T-cell (primary cell): ENCODE measurements around the gene GMPR. TPM values are rescaled to one million over a fixed set of nuclear protein-coding genes. Genes with fewer than 3 reads are reported as not detected.

Experiments
- ATAC-seq, 4 experiments: fragments of 200-7000 bp in 3 of 4; fragments of 150-1000 bp in 1 of 4; cut with Tn5 transposase; replicated peaks in 1 of 4; 1 replicate in 3 of 4; 2 replicates in 1 of 4; pipeline ENCODE4 v1.10.0; 2021; ENCODE audit warnings: moderate library complexity in 3 of 4, mild to moderate bottlenecking in 2 of 4, moderate number of reproducible peaks in 1 of 4
- CTCF ChIA-PET, 2 donors: fragments of 300-600 bp; sonication (Branson Sonifier 250); formaldehyde crosslinking; loops; one replicate each; lab custom pipeline; 2022; ENCODE audit warnings: antibody characterized with exemption in 2 of 2; lab: Charles Lee
- POLR2A ChIA-PET, 2 donors: fragments of 300-600 bp; sonication (Branson Sonifier 250); formaldehyde crosslinking; loops; one replicate each; lab custom pipeline; 2022; ENCODE audit warnings: antibody characterized with exemption in 2 of 2; lab: Charles Lee
- DNase-seq, 35 experiments: peaks; one replicate each; pipeline versions ENCODE4 v3.0.0 to v3.0.0-alpha.2; 2013 to 2023
- H3K27ac ChIP-seq: one replicate; pipeline ENCODE4 v1.5.1; 2013; ENCODE audit warnings: low read length
- H3K27me3 ChIP-seq, 2 experiments: replicated peaks in 1 of 2; 1 replicate in 1 of 2; 2 replicates in 1 of 2; pipeline versions ENCODE4 v1.6.1 to v1.7.0; 2013; ENCODE audit warnings: low read length in 1 of 2, mixed read lengths in 1 of 2; ENCODE audit not compliant: control insufficient read depth in 2 of 2, insufficient read depth in 2 of 2; ENCODE audit errors: extremely low read depth in 1 of 2
- H3K36me3 ChIP-seq, 2 donors: 1 replicate in 1 of 2; 2 replicates in 1 of 2; pipeline versions ENCODE4 v1.6.1 to v1.7.0; 2013; ENCODE audit warnings: low read length in 1 of 2; ENCODE audit not compliant: control insufficient read depth in 2 of 2, insufficient read depth in 1 of 2; ENCODE audit errors: extremely low read depth in 1 of 2
- H3K4me1 ChIP-seq, 2 experiments: 1 replicate in 1 of 2; 2 replicates in 1 of 2; pipeline versions ENCODE4 v1.6.1 to v1.7.0; 2013; ENCODE audit warnings: low read length in 2 of 2, mixed read lengths in 1 of 2; ENCODE audit not compliant: insufficient read depth in 2 of 2, control insufficient read depth in 1 of 2; ENCODE audit errors: extremely low read depth in 1 of 2
- H3K4me3 ChIP-seq, 2 donors: 1 replicate in 1 of 2; 2 replicates in 1 of 2; pipeline versions ENCODE4 v1.5.1 to v1.7.0; 2013; ENCODE audit warnings: mild to moderate bottlenecking in 2 of 2, low read length in 1 of 2, moderate library complexity in 1 of 2; ENCODE audit not compliant: control insufficient read depth in 1 of 2; ENCODE audit errors: extremely low read depth in 1 of 2
- H3K9me3 ChIP-seq: 2 replicates; pipeline ENCODE4 v1.7.0; 2013
- H3K27ac Mint-ChIP-seq, 2 donors: one replicate each; pipeline ENCODE4 v1.8.0; 2020 to 2021; ENCODE audit warnings: mild to moderate bottlenecking in 2 of 2, mixed read lengths in 2 of 2
- H3K27me3 Mint-ChIP-seq, 2 donors: one replicate each; pipeline ENCODE4 v1.8.0; 2021 to 2022; ENCODE audit warnings: mixed read lengths in 2 of 2
- H3K36me3 Mint-ChIP-seq: one replicate; pipeline ENCODE4 v1.8.0; 2021; ENCODE audit warnings: mixed read lengths
- H3K4me1 Mint-ChIP-seq, 3 donors: one replicate each; pipeline ENCODE4 v1.8.0; 2020 to 2022; ENCODE audit warnings: mixed read lengths in 3 of 3, mild to moderate bottlenecking in 1 of 3
- H3K4me3 Mint-ChIP-seq, 3 donors: one replicate each; pipeline ENCODE4 v1.8.0; 2020 to 2022; ENCODE audit warnings: mild to moderate bottlenecking in 3 of 3, mixed read lengths in 3 of 3, moderate library complexity in 3 of 3
- H3K9me3 Mint-ChIP-seq, 3 donors: one replicate each; pipeline ENCODE4 v1.8.0; 2020 to 2022; ENCODE audit warnings: mixed read lengths in 3 of 3
- WGBS: methylation state at CpG from one replicate; pipeline ENCODE4 v1.1.5; 2013; ENCODE audit warnings: missing lambda C conversion rate; ENCODE audit not compliant: insufficient coverage; 5-methylcytosine and 5-hydroxymethylcytosine counted together
- total RNA-seq, 35 experiments: library from RNA in 6 of 35; stranded (reverse) in 6 of 35; fragments of 120-200 nt in 1 of 35; gene quantifications; one replicate each; pipeline versions ENCODE4 v1.2.1 to v1.2.4 and lab custom pipeline; 2013 to 2026

Gene GMPR
- total RNA-seq, 5 donors from 2014 or later (not counting 1 experiment from before 2014, with no cell fraction given), result 0.26 to 1.4 (median 0.68) TPM

DNA sequence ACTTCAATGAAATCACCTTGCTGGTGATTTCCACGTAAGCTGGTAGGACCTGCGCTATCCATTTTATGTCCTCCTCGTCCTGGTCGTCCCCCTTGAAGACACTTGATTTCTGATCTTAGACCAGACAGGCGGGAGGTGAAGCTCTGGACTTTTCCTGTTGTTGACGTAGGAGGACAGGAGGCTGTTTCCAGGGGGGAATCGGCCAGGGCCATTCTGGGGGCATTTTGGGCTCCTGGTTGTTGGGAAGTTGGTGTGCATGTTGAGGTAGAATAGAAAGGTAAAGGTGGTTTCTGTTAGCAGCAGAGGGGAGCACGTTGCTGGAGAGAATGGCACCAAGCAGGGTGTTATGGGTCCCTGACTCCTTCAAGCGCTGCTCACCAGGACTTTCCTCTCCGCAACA, 56.0 kb downstream of the GMPR start:
- H3K27ac ChIP-seq, result no peak overlapping the region
- Mint-ChIP-seq H3K27me3 (no peaks in the 10 kb centered on the region), H3K36me3 (peaks cover 5% of the 10 kb centered on the region), H3K27ac (no peak overlapping the region), H3K4me3 (no peak overlapping the region), H3K9me3 (no peaks in the 10 kb centered on the region), H3K4me1 (no peaks in the 10 kb centered on the region)
- no peak overlapping the region for H3K4me3 ChIP-seq
- H3K27me3 ChIP-seq, result no peaks in the 10 kb centered on the region
- DNase-seq (no peak), ATAC-seq (no peak)
- peaks cover 0 to 3% of the 10 kb centered on the region in 2 donors for H3K36me3 ChIP-seq
- H3K4me1 ChIP-seq, result no peaks in the 10 kb centered on the region
- ChIA-PET CTCF (no interaction called here), POLR2A (no interaction called here)
- WGBS, result 86% methylated on average over 10 of the region's 10 CpGs
- H3K9me3 ChIP-seq, result no peaks in the 10 kb centered on the region

DNA sequence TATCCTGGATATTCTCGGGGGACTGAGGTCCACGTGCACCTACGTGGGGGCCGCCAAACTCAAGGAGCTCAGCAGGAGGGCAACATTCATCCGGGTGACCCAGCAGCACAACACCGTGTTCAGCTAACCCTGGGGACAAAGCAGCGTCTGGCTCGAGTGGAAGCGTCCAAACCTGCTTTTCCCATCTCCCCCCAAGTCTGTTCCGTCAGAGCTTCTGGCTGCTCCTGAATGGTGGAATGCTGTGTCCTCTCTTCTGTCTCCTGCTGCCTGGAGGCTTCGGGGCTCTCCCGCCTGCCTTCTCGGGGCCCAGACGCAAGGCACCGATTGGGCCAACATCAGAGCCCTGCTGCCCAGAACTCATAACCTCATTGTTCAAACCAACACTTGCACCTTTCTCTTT, 56.7 kb downstream of the GMPR start:
- CTCF ChIA-PET, result no interaction called here
- Histone ChIP-seq H3K9me3 (no peaks in the 10 kb centered on the region), H3K36me3 (peaks cover 3% of the 10 kb centered on the region in 2 donors), H3K4me3 (no peak overlapping the region), H3K27ac (no peak overlapping the region), H3K27me3 (no peaks in the 10 kb centered on the region), H3K4me1 (no peaks in the 10 kb centered on the region)
- no peaks in the 10 kb centered on the region for H3K27me3 Mint-ChIP-seq
- H3K36me3 Mint-ChIP-seq, result peaks cover 5% of the 10 kb centered on the region
- POLR2A ChIA-PET, result no interaction called here
- ATAC-seq (peak in 1 of 4 experiments; percentile 10), DNase-seq (no peak)
- no peaks in the 10 kb centered on the region for H3K4me1 Mint-ChIP-seq
- no peak overlapping the region for H3K4me3 Mint-ChIP-seq
- no peaks in the 10 kb centered on the region for H3K9me3 Mint-ChIP-seq
- no peak overlapping the region for H3K27ac Mint-ChIP-seq
- 83% methylated on average over 7 of the region's 15 CpGs for WGBS

DNA sequence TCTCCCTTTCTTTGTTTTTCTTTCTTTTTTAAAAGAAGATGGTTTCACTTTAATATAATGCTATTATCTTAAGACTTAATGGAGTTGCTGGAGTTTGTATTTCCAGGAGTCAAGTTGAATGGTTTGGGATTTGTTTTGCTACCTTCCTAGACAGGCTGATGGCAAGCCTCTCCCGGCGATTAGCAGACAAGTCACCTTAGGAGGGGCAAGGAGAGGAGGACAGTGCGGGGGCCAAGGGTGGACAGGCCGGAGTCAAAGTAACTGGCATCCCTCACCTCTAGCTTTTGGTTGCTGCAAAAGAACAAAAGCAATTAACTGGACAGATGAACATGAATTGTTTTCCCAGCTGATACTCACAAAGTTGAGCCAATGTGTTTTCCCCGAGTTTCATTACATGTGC, 57.1 kb downstream of the GMPR start:
- H3K27ac Mint-ChIP-seq, result no peak overlapping the region
- no peaks in the 10 kb centered on the region for H3K27me3 Mint-ChIP-seq
- ChIA-PET POLR2A (no interaction called here), CTCF (no interaction called here)
- H3K9me3 Mint-ChIP-seq, result no peaks in the 10 kb centered on the region
- H3K36me3 Mint-ChIP-seq, result peaks cover 5% of the 10 kb centered on the region
- no peak for DNase-seq
- H3K4me3 ChIP-seq, result no peak overlapping the region
- WGBS, result 100% methylated on average over 1 of the region's 5 CpGs
- no peaks in the 10 kb centered on the region for H3K4me1 Mint-ChIP-seq
- no peak overlapping the region for H3K27ac ChIP-seq
- H3K9me3 ChIP-seq, result no peaks in the 10 kb centered on the region
- H3K36me3 ChIP-seq, result peaks cover 3% of the 10 kb centered on the region in 2 donors
- H3K4me1 ChIP-seq, result no peaks in the 10 kb centered on the region
- H3K27me3 ChIP-seq, result no peaks in the 10 kb centered on the region
- no peak overlapping the region for H3K4me3 Mint-ChIP-seq
- no peak for ATAC-seq

DNA sequence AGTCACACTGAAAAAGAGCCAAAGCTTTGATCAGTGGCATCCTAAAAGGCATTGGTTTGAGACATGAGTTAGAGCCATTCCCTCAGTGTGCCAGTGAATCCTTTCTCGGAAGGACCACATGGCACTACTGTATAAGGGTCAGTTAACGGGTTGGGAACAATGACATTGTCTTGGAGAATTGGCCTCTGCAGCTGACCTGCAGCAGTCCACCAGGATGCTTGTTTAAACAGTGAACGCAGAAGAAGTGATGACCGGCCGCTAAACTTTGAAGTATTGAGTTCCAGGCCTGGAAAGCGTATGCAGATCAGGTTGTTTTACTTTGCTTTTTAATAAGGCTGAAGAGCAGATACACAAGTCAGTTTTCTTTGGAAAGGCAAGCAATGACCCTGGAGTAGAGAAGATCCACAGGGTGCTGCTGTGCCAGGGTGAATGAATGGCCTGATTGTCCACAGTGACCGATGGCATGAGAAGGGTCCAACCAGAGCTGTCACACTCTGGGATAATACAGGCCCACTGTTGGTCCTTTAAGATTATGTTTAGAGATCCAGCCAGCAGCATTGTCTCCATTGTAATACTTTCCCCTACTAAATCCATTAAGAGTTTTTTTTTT, 57.8 kb downstream of the GMPR start:
- WGBS, result 96% methylated on average over 5 of the region's 7 CpGs
- H3K4me3 Mint-ChIP-seq, result no peak overlapping the region
- CTCF ChIA-PET, result no interaction called here

DNA sequence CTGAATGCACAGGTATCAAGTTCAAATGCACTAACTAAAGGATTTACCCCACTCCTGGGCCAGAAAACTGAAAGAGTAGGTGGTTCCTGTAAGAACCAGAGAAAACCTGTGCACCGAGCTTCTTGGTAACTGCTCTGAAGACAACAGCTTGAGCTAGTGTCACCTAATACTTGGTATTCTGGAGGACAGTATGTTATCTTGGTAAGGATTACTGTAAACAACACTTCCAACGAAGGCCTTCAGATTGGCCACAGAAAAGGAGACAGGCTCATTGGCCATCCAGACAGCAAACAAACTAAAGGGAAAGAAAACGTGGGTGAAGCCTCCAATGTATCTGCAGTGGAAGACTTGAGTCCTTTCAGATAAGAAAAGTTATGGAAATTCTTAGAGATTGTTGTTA, 61.5 kb downstream of the GMPR start:
- Histone ChIP-seq H3K27me3 (no peaks in the 10 kb centered on the region), H3K4me1 (no peaks in the 10 kb centered on the region), H3K27ac (no peak overlapping the region), H3K4me3 (no peak overlapping the region), H3K36me3 (peaks cover 3 to 14% of the 10 kb centered on the region in 2 donors), H3K9me3 (no peaks in the 10 kb centered on the region)
- ATAC-seq (no peak), DNase-seq (no peak)
- H3K4me3 Mint-ChIP-seq, result no peak overlapping the region
- CTCF ChIA-PET, result no interaction called here
- H3K36me3 Mint-ChIP-seq, result peaks cover 25% of the 10 kb centered on the region
- no CpG with 5 or more reads among the region's 3 CpGs for WGBS
- H3K27me3 Mint-ChIP-seq, result no peaks in the 10 kb centered on the region
- no peak overlapping the region for H3K27ac Mint-ChIP-seq
- POLR2A ChIA-PET, result no interaction called here
- H3K4me1 Mint-ChIP-seq, result no peaks in the 10 kb centered on the region
- H3K9me3 Mint-ChIP-seq, result no peaks in the 10 kb centered on the region

More for the DNA sequence above, 57.8 kb downstream of the GMPR start:
- H3K27me3 Mint-ChIP-seq, result no peaks in the 10 kb centered on the region
- H3K36me3 ChIP-seq, result peaks cover 3% of the 10 kb centered on the region in 2 donors
- H3K27me3 ChIP-seq, result no peaks in the 10 kb centered on the region
- DNase-seq (no peak), ATAC-seq (no peak)
- peaks cover 7% of the 10 kb centered on the region for H3K36me3 Mint-ChIP-seq
- no peaks in the 10 kb centered on the region for H3K4me1 Mint-ChIP-seq
- H3K9me3 Mint-ChIP-seq, result no peaks in the 10 kb centered on the region
- H3K9me3 ChIP-seq, result no peaks in the 10 kb centered on the region
- H3K4me3 ChIP-seq, result no peak overlapping the region
- no peak overlapping the region for H3K27ac Mint-ChIP-seq
- POLR2A ChIA-PET, result interaction anchor here in 1 of 2 donors (0.7 kb wide), 1 partner anchor 19 kb away, joined by 10 read pairs; no protein-coding TSS in a partner anchor
- no peak overlapping the region for H3K27ac ChIP-seq
- no peaks in the 10 kb centered on the region for H3K4me1 ChIP-seq

DNA sequence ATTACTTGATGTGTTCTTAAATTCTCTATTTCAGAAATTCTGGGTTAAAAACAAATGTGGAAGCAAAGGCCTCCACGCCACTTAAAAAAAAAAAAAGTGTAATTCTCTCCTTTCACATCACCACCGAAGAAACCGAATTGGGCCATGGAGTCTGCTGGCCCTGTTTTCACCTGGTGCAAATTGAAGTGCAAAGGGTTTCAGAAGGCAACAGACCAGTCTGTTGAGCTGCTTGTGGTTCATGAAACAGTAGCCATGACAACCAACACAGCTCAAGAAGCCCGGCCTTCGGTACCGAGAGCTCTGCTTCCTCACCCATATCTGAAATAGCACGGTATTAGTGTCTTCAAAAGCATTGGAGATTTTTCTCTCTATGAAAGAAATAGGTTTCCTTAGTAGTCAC, 63.1 kb downstream of the GMPR start:
- H3K4me1 Mint-ChIP-seq, result no peaks in the 10 kb centered on the region
- no peak overlapping the region for H3K4me3 ChIP-seq
- H3K36me3 Mint-ChIP-seq, result peaks cover 36% of the 10 kb centered on the region
- no peaks in the 10 kb centered on the region for H3K9me3 ChIP-seq
- ChIA-PET POLR2A (no interaction called here), CTCF (no interaction called here)
- H3K27ac ChIP-seq, result no peak overlapping the region
- H3K4me3 Mint-ChIP-seq, result no peak overlapping the region
- no peaks in the 10 kb centered on the region for H3K27me3 ChIP-seq
- peaks cover 3 to 27% of the 10 kb centered on the region in 2 donors for H3K36me3 ChIP-seq
- ATAC-seq (no peak), DNase-seq (no peak)
- no peak overlapping the region for H3K27ac Mint-ChIP-seq
- 80% methylated on average over 2 of the region's 7 CpGs for WGBS
- no peaks in the 10 kb centered on the region for H3K9me3 Mint-ChIP-seq
- H3K4me1 ChIP-seq, result no peaks in the 10 kb centered on the region
- no peaks in the 10 kb centered on the region for H3K27me3 Mint-ChIP-seq
